Measurements from ENCODE around the gene CACNA1G. TPM values are rescaled to one million over a fixed set of nuclear protein-coding genes. Genes with fewer than 3 reads are reported as not detected.

Gene CACNA1G
- total RNA-seq, 2 experiments from 2014 or later: 0.13 TPM; not detected in 1

- H3K27me3 Mint-ChIP-seq: peaks cover 34% of the 10 kb centered on the region
- H3K4me1 Mint-ChIP-seq (ENCODE audit: low read depth): no peaks in the 10 kb centered on the region
- ATAC-seq (no peak), DNase-seq (no peak)
- H3K36me3 Mint-ChIP-seq (ENCODE audit: low read depth): no peaks in the 10 kb centered on the region
- POLR2A ChIA-PET: interaction anchor here (1.1 kb wide), 1 partner anchor 11 kb away, joined by 3 read pairs; no protein-coding TSS in a partner anchor
- H3K9me3 Mint-ChIP-seq: no peaks in the 10 kb centered on the region
- intact Hi-C loops (cut with micrococcal nuclease): no loop called here
- CTCF ChIA-PET: interaction anchor here (0.6 to 7.2 kb wide), 7 partner anchors 10 to 145 kb away, joined by 3 to 67 read pairs (median 3); partner anchors contain the start of gene CACNA1G
- no peak overlapping the region for H3K27ac Mint-ChIP-seq
- no peak for TF ChIP-seq CTCF (IDR thresholded peaks at IDR 0.05)
- H3K4me3 Mint-ChIP-seq: no peak overlapping the region
Observed at GRCh38 chr17:50637829-50638605, 77.5 kb downstream of the CACNA1G start.

- Mint-ChIP-seq H3K9me3 (no peaks in the 10 kb centered on the region), H3K36me3 (ENCODE audit: low read depth) (no peaks in the 10 kb centered on the region), H3K4me1 (ENCODE audit: low read depth) (no peaks in the 10 kb centered on the region), H3K27ac (no peak overlapping the region), H3K27me3 (peaks cover 28% of the 10 kb centered on the region), H3K4me3 (no peak overlapping the region)
- ATAC-seq: no peak
- intact Hi-C loops (cut with micrococcal nuclease): no loop called here
- no peak for DNase-seq
- ChIA-PET CTCF (interaction anchor here (0.6 to 7.2 kb wide), 6 partner anchors 11 to 144 kb away, joined by 3 to 67 read pairs (median 3); partner anchors contain the start of gene CACNA1G), POLR2A (interaction anchor here (1.1 kb wide), 1 partner anchor 10 kb away, joined by 3 read pairs; no protein-coding TSS in a partner anchor)
- TF ChIP-seq CTCF (IDR thresholded peaks at IDR 0.05): no peak
Observed at GRCh38 chr17:50638606-50638965, 78.1 kb downstream of the CACNA1G start.

GRCh38 chr17:50638966-50639713 lies 78.6 kb downstream of the CACNA1G start:
- DNase-seq (no peak), ATAC-seq (no peak)
- Mint-ChIP-seq H3K27ac (no peak overlapping the region), H3K4me3 (no peak overlapping the region), H3K36me3 (ENCODE audit: low read depth) (no peaks in the 10 kb centered on the region), H3K27me3 (peaks cover 22% of the 10 kb centered on the region), H3K4me1 (ENCODE audit: low read depth) (no peaks in the 10 kb centered on the region), H3K9me3 (no peaks in the 10 kb centered on the region)
- CTCF ChIA-PET: interaction anchor here (0.6 to 7.2 kb wide), 6 partner anchors 11 to 144 kb away, joined by 3 to 67 read pairs (median 3); partner anchors contain the start of gene CACNA1G
- POLR2A ChIA-PET: interaction anchor here (1.1 kb wide), 1 partner anchor 10 kb away, joined by 3 read pairs; no protein-coding TSS in a partner anchor
- no peak for TF ChIP-seq CTCF (IDR thresholded peaks at IDR 0.05)
- intact Hi-C loops (cut with micrococcal nuclease): no loop called here

GRCh38 chr17:50640686-50641351 lies 80.3 kb downstream of the CACNA1G start:
- Mint-ChIP-seq H3K9me3 (no peaks in the 10 kb centered on the region), H3K36me3 (ENCODE audit: low read depth) (no peaks in the 10 kb centered on the region), H3K27ac (no peak overlapping the region), H3K4me1 (ENCODE audit: low read depth) (no peaks in the 10 kb centered on the region), H3K4me3 (no peak overlapping the region), H3K27me3 (peaks cover 15% of the 10 kb centered on the region)
- no peak for TF ChIP-seq CTCF (IDR thresholded peaks at IDR 0.05)
- DNase-seq (no peak), ATAC-seq (no peak)
- CTCF ChIA-PET: interaction anchor here (0.9 to 7.2 kb wide), 3 partner anchors 10 to 142 kb away, joined by 3 to 67 read pairs (median 7); no protein-coding TSS in a partner anchor
- POLR2A ChIA-PET: no interaction called here
- intact Hi-C loops (cut with micrococcal nuclease): no loop called here

Measured in activated CD8-positive, alpha-beta T cell treated with anti-CD3 and anti-CD28 coated beads for 36 hours (primary cell).